Right atrium auricular region (tissue), 2 donors: ENCODE results near the gene CDR2. TPM values are rescaled to one million over a fixed set of nuclear protein-coding genes. Genes with fewer than 3 reads are reported as not detected.

Source experiments
- DNase-seq: peaks from one replicate; pipeline ENCODE4 v3.0.0-alpha.2; 2019; ENCODE audit warnings: low spot score
- H3K27ac ChIP-seq, 2 donors: fragments of 200-600 bp; sonication (generic); 1 replicate in 1 of 2; 2 replicates in 1 of 2; pipeline ENCODE4 v1.5.1; 2016 to 2019
- H3K27me3 ChIP-seq, 2 donors: fragments of 200-600 bp; sonication (generic); one replicate each; pipeline versions ENCODE4 v1.5.1 to v1.6.0; 2017 to 2019
- H3K36me3 ChIP-seq: fragments of 200-600 bp; sonication (generic); one replicate; pipeline ENCODE4 v1.5.1; 2016
- H3K4me1 ChIP-seq, 2 donors: fragments of 200-600 bp; sonication (generic); one replicate each; pipeline versions ENCODE4 v1.5.1 to v1.6.0; 2017 to 2019
- H3K4me3 ChIP-seq, 2 donors: fragments of 200-600 bp; sonication (generic); 1 replicate in 1 of 2; 2 replicates in 1 of 2; pipeline ENCODE4 v1.5.1; 2017 to 2019; ENCODE audit warnings: mild to moderate bottlenecking in 1 of 2, moderate library complexity in 1 of 2
- H3K9me3 ChIP-seq, 2 donors: fragments of 200-600 bp; sonication (generic); one replicate each; pipeline ENCODE4 v1.5.1; 2019
- total RNA-seq, 2 donors: library from RNA; depleted of rRNA; stranded (reverse); fragments of >200 nt; gene quantifications; one replicate each; pipeline ENCODE4 v1.1.0, GENCODE V29; 2016
- TF ChIP-seq, protein P1 (sequence below), 2 donors: fragments of 200-600 bp; sonication (generic); IDR thresholded peaks; one replicate each; pipeline ENCODE4 v1.5.1; 2019; ENCODE audit warnings: antibody characterized with exemption in 2 of 2

Gene CDR2
- total RNA-seq, 2 donors from 2014 or later = 7.2 to 16.1 TPM

DNA sequence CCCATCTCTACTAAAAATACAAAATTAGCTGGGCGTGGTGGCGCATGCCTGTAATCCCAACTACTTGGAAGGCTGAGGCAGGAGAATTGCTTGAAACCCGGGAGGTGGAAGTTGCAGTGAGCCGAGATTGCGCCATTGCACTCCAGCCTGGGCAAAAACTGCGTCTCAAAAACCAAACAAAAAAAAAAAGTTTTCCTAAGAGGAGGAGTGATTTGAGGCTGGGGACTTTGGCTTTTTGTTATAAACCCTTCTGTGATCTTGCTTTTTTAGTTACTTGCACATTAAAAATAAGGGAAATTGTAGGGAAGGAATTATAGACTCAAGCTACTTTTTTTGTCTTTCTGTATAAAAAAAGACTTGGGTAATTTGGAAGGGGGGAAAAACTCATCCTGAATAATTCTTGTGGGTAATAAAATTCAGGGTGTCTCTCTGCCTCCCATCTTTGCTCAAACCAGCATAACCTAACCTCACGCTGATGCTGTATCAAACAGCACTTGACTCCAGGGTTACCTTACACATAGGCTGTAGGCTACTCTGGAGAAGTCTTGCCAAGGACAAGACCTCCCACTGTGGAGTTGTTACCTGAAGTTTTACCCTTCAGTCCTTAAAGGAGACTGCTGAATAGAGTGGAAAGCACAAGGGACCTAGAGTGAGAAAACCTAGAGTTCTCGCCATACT is 1.7 kb upstream of the CDR2 start:
- Histone ChIP-seq H3K27ac (no peak overlapping the region), H3K4me3 (no peak overlapping the region), H3K27me3 (no peaks in the 10 kb centered on the region), H3K9me3 (no peaks in the 10 kb centered on the region), H3K36me3 (no peaks in the 10 kb centered on the region), H3K4me1 (peaks cover 0 to 31% of the 10 kb centered on the region in 2 donors)
- DNase-seq = no peak
- TF ChIP-seq, protein P1, sequence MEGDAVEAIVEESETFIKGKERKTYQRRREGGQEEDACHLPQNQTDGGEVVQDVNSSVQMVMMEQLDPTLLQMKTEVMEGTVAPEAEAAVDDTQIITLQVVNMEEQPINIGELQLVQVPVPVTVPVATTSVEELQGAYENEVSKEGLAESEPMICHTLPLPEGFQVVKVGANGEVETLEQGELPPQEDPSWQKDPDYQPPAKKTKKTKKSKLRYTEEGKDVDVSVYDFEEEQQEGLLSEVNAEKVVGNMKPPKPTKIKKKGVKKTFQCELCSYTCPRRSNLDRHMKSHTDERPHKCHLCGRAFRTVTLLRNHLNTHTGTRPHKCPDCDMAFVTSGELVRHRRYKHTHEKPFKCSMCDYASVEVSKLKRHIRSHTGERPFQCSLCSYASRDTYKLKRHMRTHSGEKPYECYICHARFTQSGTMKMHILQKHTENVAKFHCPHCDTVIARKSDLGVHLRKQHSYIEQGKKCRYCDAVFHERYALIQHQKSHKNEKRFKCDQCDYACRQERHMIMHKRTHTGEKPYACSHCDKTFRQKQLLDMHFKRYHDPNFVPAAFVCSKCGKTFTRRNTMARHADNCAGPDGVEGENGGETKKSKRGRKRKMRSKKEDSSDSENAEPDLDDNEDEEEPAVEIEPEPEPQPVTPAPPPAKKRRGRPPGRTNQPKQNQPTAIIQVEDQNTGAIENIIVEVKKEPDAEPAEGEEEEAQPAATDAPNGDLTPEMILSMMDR (IDR thresholded peaks at IDR 0.05) = no peak

DNA sequence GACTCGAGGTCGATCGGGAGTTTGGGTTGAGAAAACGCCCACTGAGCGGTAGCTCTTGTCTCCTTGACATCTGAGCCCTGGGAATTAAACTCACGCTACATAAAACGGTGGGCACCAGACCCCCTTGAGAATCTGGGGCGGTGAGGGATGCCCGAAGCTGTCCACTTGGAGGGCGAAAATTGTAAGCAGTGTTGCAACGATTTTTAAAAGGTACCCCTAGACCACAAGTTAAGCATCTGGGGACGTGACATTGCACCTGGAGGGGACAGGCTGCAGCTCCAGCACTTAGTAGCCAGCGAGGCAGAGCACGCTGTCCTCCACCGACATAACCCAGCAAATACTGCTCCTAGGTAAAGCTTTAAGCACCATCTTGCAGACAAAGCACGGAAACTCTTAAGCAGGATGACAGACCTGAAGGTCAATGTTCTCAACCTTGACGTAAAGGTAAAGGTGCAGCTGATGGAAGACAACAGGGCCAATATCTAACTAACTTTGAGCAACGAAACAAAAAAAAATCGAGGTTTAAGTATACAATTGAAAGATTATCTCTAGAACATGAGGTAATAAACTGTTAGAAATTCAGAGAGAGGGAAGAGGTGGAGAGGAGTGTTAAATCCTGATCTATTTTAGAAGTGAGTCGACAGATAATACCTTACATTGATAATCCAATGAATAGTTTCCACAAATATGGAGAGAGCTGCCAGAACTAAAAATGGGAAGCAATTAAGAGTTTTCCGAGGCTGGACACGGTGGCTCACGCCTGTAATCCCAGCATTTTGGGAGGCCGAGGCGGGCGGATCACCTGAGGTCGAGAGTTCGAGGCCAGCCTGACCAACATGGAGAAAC is 921 bp upstream of the CDR2 start:
- H3K9me3 ChIP-seq = no peaks in the 10 kb centered on the region
- no peaks in the 10 kb centered on the region for H3K36me3 ChIP-seq
- H3K27ac ChIP-seq = peak overlapping the region; percentile 72 to 85
- H3K27me3 ChIP-seq = no peaks in the 10 kb centered on the region
- DNase-seq = no peak
- peaks cover 0 to 35% of the 10 kb centered on the region in 2 donors for H3K4me1 ChIP-seq
- H3K4me3 ChIP-seq = peak overlapping the region; percentile 72 to 96
- TF ChIP-seq, protein P1 (IDR thresholded peaks at IDR 0.05) = no peak

DNA sequence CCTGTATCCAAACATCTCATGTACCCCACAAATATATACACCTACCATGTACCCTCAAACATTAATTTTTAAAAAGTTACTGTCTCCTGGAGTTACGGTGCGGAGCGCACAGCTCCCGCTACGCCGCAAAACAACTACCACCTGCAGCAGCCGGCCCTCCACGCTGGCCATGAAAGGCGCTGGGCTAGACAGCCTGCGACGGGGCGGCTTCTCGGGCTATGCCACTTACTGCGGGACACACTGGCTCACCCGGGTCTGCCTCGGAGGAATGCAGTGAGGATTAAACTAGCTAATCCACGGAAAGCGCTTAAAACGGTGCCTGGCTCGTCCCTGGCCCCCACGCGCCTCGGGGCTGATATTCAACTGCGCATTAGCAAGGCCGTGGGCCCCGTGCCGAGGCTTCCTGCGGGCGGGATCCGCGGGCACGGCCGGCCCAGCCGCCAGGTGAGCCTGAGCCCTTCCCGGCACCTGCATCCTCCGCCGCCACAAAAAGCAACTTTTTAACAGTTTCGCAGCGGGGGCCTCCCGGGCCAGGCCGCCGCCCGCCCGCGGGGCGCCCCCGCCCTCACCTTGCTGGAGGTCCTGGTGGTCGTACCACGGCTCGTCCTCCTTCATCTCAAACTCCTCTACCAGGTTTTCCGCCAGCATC is 633 bp downstream of the CDR2 start:
- peak overlapping the region; percentile 72 to 96 for H3K4me3 ChIP-seq
- H3K9me3 ChIP-seq = no peaks in the 10 kb centered on the region
- no peaks in the 10 kb centered on the region for H3K36me3 ChIP-seq
- peaks cover 0 to 51% of the 10 kb centered on the region in 2 donors for H3K4me1 ChIP-seq
- H3K27me3 ChIP-seq = no peaks in the 10 kb centered on the region
- H3K27ac ChIP-seq = peak overlapping the region; percentile 72 to 85
- DNase-seq = peak; percentile 66
- TF ChIP-seq, protein P1 (IDR thresholded peaks at IDR 0.05) = no peak

DNA sequence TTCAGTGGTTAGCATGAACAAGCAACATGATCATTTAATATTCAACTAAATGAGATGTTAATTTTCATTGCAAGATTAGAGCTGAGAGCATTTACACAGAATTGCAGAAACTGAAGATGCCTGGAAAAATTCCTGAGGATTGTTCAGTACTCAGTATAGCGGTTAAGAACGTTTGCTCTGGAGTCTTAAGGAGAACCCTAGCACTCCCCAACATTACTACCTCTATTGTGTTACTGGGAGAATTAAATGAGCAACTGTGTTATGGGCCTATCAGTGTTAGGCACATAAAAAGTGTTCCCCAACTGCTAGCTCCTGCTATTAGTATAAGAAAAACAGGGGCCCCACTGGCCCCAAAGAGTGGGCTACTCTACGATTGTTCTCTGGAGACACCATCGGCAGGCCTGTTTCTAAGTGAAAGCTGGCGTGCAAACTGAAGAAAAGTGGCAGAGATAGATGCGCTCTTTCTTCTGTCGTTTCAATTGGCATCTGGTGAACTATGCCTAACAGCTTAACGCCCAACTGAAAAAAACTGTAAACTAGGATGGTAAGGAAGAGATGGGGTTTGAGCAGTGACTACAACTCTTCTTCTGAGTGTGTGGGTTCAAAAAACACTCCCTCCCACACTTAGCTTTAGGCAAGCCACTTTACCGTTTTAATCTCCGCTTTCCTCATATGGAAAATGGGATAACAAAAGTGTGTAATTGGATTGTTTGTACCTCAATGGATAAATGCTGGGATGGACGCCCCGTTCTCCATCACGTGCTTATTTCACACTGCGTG is 1.3 kb downstream of the CDR2 start:
- DNase-seq = no peak
- peak overlapping the region; percentile 72 to 85 for H3K27ac ChIP-seq
- H3K4me3 ChIP-seq = peak overlapping the region; percentile 72 to 96
- H3K4me1 ChIP-seq = peaks cover 0 to 51% of the 10 kb centered on the region in 2 donors
- H3K36me3 ChIP-seq = no peaks in the 10 kb centered on the region
- H3K27me3 ChIP-seq = no peaks in the 10 kb centered on the region
- TF ChIP-seq, protein P1 (IDR thresholded peaks at IDR 0.05) = no peak
- H3K9me3 ChIP-seq = no peaks in the 10 kb centered on the region

DNA sequence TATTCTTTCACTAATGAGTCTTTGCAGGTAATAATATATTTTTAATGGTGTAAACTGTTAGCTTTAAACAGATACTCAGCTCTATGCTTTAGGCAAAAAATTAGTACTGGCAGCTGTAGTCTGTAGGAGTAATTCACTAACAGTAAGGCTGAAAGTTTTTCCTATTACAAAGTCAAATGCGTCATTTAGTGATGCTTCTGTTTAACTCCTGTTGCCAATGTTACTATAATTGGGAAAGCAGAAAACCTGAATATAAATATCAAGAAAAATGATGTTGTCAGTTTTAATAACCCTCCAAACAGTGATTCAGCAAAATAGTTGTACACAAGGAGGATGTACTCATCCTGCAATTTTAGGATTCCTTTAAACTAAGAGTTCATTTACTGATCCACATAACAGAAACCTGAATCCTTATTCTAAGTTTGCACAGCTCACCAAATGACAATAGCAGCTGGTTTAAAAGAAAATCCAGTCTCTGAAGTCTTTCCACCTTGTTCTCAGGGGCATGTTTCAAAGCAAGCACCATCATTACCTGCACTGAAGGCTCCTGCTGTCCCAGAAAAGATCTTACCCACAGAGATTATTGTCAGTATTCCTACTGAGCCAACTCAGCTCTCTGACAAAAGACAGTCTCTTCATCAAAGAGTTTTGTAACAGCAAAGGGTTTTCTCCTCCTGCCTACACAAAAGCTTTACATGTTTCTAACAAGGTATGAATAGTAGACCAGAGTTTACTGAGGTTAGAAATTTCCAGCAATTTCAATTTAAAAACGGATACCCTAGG is 4.2 kb downstream of the CDR2 start:
- Histone ChIP-seq H3K27ac (peak overlapping the region; percentile 39 to 61), H3K36me3 (no peaks in the 10 kb centered on the region), H3K4me3 (no peak overlapping the region), H3K9me3 (no peaks in the 10 kb centered on the region), H3K27me3 (no peaks in the 10 kb centered on the region), H3K4me1 (peaks cover 0 to 56% of the 10 kb centered on the region in 2 donors)
- DNase-seq = no peak
- TF ChIP-seq, protein P1 (IDR thresholded peaks at IDR 0.05) = no peak
